D341Med (cell line): Measurements from ENCODE around the gene PPIL6.
A peak's percentile ranks its signal among the peaks of the same experiment; 100 is the strongest.
"Not testable (repeated sequence)": the region's sequence is repeated elsewhere in the genome, so short reads cannot be mapped to it uniquely, and the experiment has no call there.

Source experiments
- DNase-seq: peaks from one replicate; pipeline ENCODE4 v3.0.0; 2012; ENCODE audit warnings: low spot score

Gene PPIL6

GRCh38 chr6:109466212-109466923 lies 25.9 kb upstream of the PPIL6 start:
- no peak for DNase-seq

GRCh38 chr6:109465772-109466171 lies 25.3 kb upstream of the PPIL6 start:
- DNase-seq, result no peak

GRCh38 chr6:109461733-109462526 lies 21.5 kb upstream of the PPIL6 start:
- no peak for DNase-seq

GRCh38 chr6:109461205-109461604 lies 20.8 kb upstream of the PPIL6 start:
- DNase-seq, result not testable (repeated sequence)

GRCh38 chr6:109460161-109460829 lies 19.9 kb upstream of the PPIL6 start:
- no peak for DNase-seq

- no peak for DNase-seq
Observed at GRCh38 chr6:109458774-109459531, 18.5 kb upstream of the PPIL6 start.

GRCh38 chr6:109457562-109457996 lies 17.2 kb upstream of the PPIL6 start:
- no peak for DNase-seq

GRCh38 chr6:109456710-109457561 lies 16.5 kb upstream of the PPIL6 start:
- no peak for DNase-seq

GRCh38 chr6:109456111-109456583 lies 15.7 kb upstream of the PPIL6 start:
- DNase-seq, result no peak

GRCh38 chr6:109455437-109456110 lies 15.1 kb upstream of the PPIL6 start, which contains the start of gene MICAL1:
MICAL1 (minus strand) TSS chr6:109455772; CDS start chr6:109454196, 1,576 bp downstream.
- peak; percentile 89 for DNase-seq

GRCh38 chr6:109454496-109455436 lies 14.3 kb upstream of the PPIL6 start:
- no peak for DNase-seq

- DNase-seq, result peak; percentile 70
Observed at GRCh38 chr6:109453594-109454495, 13.4 kb upstream of the PPIL6 start.

GRCh38 chr6:109453156-109453555 lies 12.7 kb upstream of the PPIL6 start:
- DNase-seq, result no peak

GRCh38 chr6:109452181-109452580 lies 11.8 kb upstream of the PPIL6 start:
- DNase-seq, result no peak

GRCh38 chr6:109451376-109451775 lies 10.9 kb upstream of the PPIL6 start:
- DNase-seq, result no peak

- DNase-seq, result no peak
Observed at GRCh38 chr6:109450801-109451200, 10.4 kb upstream of the PPIL6 start.

GRCh38 chr6:109449795-109450673 lies 9.6 kb upstream of the PPIL6 start:
- no peak for DNase-seq
